Lung (tissue), 12 donors: ENCODE measurements around the gene TSSK6. TPM values are rescaled to one million over a fixed set of nuclear protein-coding genes. Genes with fewer than 3 reads are reported as not detected.

Experiments used
- ATAC-seq: fragments of 200-7000 bp; cut with Tn5 transposase; one replicate; pipeline ENCODE4 v1.9.1; 2020; ENCODE audit warnings: moderate number of reproducible peaks; ENCODE audit not compliant: insufficient read depth, low FRiP score
- DNase-seq, 3 donors: peaks; one replicate each; pipeline ENCODE4 v3.0.0-alpha.2; 2013 to 2017
- H3K27ac ChIP-seq, 2 donors: one replicate each; pipeline ENCODE4 v1.5.1; 2013; ENCODE audit warnings: mild to moderate bottlenecking in 2 of 2, moderate library complexity in 2 of 2, control low read depth in 1 of 2, inconsistent platforms in 1 of 2, low read depth in 1 of 2, low read length in 1 of 2
- H3K27me3 ChIP-seq, 3 donors: one replicate each; pipeline ENCODE4 v1.5.1; 2013; ENCODE audit warnings: low read length in 2 of 3; ENCODE audit not compliant: control insufficient read depth in 3 of 3, insufficient read depth in 3 of 3
- H3K36me3 ChIP-seq, 4 donors: one replicate each; pipeline ENCODE4 v1.5.1; 2013; ENCODE audit warnings: low read length in 4 of 4, mild to moderate bottlenecking in 1 of 4, moderate library complexity in 1 of 4; ENCODE audit not compliant: control insufficient read depth in 4 of 4, insufficient read depth in 4 of 4
- H3K4me1 ChIP-seq, 5 donors: one replicate each; pipeline ENCODE4 v1.5.1; 2013; ENCODE audit warnings: low read length in 5 of 5, mild to moderate bottlenecking in 2 of 5, moderate library complexity in 1 of 5; ENCODE audit not compliant: control insufficient read depth in 5 of 5, insufficient read depth in 5 of 5
- H3K4me3 ChIP-seq: one replicate; pipeline ENCODE4 v1.5.1; 2013; ENCODE audit warnings: mild to moderate bottlenecking, control low read depth, moderate library complexity
- H3K9ac ChIP-seq, 2 donors: one replicate each; pipeline ENCODE4 v1.5.1; 2013; ENCODE audit warnings: low read length in 2 of 2, control low read depth in 1 of 2; ENCODE audit not compliant: insufficient read depth in 1 of 2
- H3K9me3 ChIP-seq, 4 donors: one replicate each; pipeline ENCODE4 v1.5.1; 2013; ENCODE audit warnings: low read length in 3 of 4, mild to moderate bottlenecking in 1 of 4, moderate library complexity in 1 of 4; ENCODE audit not compliant: control insufficient read depth in 4 of 4, insufficient read depth in 3 of 4
- WGBS, 2 donors: extraction: QIAGEN DNeasy Blood & Tissue Kit; methylation state at CpG; one replicate each; pipeline ENCODE4 v1.1.7; 2013; 5-methylcytosine and 5-hydroxymethylcytosine counted together
- polyA plus RNA-seq, 2 donors: library from polyadenylated mRNA; stranded (reverse); fragments of 200-250 nt; gene quantifications; one replicate each; pipeline ENCODE4 v1.2.1, GENCODE V29; 2013
- total RNA-seq, 2 donors: library from RNA; depleted of rRNA in 1 of 2; stranded (reverse); fragments of >200 nt in 1 of 2; gene quantifications; one replicate each; pipeline ENCODE4 v1.2.1, GENCODE V29; 2014 to 2021
- TF ChIP-seq, protein P1 (sequence below): IDR thresholded peaks from 2 replicates; pipeline ENCODE4 v1.5.1; 2012; ENCODE audit warnings: mild to moderate bottlenecking; ENCODE audit errors: control extremely low read depth, extremely low read depth
- donor health status: control.
- donor health status: control.
- donor health status: Bipolar disorder and iron deficiency.
- donor health status: healthy.
- donor health status: DM: yes; HTN: yes; CAD: no.

The TSSK6 gene
- total and polyA plus RNA-seq, 4 donors = 0.89 to 3.1 (median 2.0) TPM

DNA sequence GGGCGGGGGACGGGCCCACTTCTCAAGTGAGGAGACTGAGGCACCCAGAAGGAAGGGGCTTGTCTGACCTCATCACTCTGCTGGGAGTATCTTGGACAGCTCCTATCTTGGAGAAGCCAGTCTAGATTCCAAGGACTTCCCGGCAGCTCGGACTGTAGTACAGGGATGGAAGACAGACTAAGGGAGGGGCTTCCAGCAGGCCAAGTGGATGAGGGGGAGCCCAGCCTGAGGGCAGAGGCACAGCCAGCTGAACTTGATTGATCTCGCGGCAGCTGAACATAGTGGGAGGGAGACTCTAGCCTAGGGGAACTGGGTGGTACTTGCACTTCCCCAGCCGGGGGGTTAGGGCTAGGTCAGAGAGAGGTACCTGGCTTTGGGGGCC is 23.4 kb upstream of the TSSK6 start:
- TF ChIP-seq, protein P1, sequence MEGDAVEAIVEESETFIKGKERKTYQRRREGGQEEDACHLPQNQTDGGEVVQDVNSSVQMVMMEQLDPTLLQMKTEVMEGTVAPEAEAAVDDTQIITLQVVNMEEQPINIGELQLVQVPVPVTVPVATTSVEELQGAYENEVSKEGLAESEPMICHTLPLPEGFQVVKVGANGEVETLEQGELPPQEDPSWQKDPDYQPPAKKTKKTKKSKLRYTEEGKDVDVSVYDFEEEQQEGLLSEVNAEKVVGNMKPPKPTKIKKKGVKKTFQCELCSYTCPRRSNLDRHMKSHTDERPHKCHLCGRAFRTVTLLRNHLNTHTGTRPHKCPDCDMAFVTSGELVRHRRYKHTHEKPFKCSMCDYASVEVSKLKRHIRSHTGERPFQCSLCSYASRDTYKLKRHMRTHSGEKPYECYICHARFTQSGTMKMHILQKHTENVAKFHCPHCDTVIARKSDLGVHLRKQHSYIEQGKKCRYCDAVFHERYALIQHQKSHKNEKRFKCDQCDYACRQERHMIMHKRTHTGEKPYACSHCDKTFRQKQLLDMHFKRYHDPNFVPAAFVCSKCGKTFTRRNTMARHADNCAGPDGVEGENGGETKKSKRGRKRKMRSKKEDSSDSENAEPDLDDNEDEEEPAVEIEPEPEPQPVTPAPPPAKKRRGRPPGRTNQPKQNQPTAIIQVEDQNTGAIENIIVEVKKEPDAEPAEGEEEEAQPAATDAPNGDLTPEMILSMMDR = no peak
- 23 to 35% methylated on average over 7 of the region's 7 CpGs for WGBS, 2 donors
- no peak overlapping the region for H3K9ac ChIP-seq
- peaks cover 6 to 47% (median 28%) of the 10 kb centered on the region in 3 donors for H3K27me3 ChIP-seq
- no peak for ATAC-seq
- H3K4me1 ChIP-seq = peaks cover 0 to 26% (median 3%) of the 10 kb centered on the region in 5 donors
- DNase-seq = no peak
- peaks cover 0 to 7% (median 0%) of the 10 kb centered on the region in 4 donors for H3K9me3 ChIP-seq
- H3K4me3 ChIP-seq = no peak overlapping the region
- H3K27ac ChIP-seq = no peak overlapping the region
- H3K36me3 ChIP-seq = peaks cover 0 to 1% (median 0%) of the 10 kb centered on the region in 4 donors

DNA sequence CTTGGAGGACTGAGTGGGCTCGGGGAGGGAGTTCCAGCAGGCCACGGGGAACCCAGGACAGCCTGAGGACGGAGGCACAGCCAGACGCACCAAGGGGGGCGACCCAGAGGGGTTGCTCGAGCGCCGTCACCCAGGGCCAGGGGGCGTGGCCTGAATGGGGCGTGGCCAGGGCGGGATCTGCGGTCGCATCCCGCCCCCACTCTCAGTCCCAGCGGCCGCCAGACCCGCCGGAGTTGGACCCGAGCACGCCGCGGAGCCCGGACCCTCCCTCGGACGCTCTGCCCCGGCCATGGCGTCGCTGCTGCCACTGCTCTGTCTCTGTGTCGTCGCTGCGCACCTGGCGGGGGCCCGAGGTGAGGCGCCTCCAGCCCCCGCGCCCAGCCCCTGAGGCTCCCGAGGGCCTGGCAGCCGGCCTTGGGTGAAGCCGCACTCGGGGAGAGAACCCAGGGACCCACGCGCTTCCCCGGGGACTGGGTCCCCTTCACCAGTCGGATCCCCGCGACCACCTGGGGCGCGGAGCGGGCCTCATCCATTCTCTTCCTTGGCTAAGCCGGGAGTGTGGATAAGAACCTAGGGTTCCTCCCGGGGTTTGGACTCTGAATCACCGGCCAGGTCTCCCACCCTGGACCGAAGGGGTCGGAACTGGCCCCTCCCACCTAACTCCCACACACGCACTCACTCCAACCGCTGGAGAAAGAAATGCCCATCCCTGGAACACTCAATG is 22.9 kb upstream of the TSSK6 start, which contains the start of gene CILP2:
TSS of gene CILP2 (plus strand) at position 205 of the 724 bp plus-strand sequence. CDS start at position 290, 85 bp downstream.
- TF ChIP-seq, protein P1 = no peak
- Histone ChIP-seq H3K9me3 (peaks cover 0 to 7% (median 0%) of the 10 kb centered on the region in 4 donors), H3K36me3 (peaks cover 0 to 1% (median 0%) of the 10 kb centered on the region in 4 donors), H3K9ac (no peak within 1 kb of the TSS), H3K27me3 (peaks cover 6 to 47% (median 28%) of the 10 kb centered on the region in 3 donors), H3K4me3 (no peak within 1 kb of the TSS), H3K4me1 (peaks cover 0 to 26% (median 3%) of the 10 kb centered on the region in 5 donors), H3K27ac (no peak within 1 kb of the TSS)
- no peak for ATAC-seq
- peak; percentile 54 to 65 (median 59) for DNase-seq
- 4 to 5% methylated on average over 52 to 56 of the region's 56 CpGs for WGBS, 2 donors

DNA sequence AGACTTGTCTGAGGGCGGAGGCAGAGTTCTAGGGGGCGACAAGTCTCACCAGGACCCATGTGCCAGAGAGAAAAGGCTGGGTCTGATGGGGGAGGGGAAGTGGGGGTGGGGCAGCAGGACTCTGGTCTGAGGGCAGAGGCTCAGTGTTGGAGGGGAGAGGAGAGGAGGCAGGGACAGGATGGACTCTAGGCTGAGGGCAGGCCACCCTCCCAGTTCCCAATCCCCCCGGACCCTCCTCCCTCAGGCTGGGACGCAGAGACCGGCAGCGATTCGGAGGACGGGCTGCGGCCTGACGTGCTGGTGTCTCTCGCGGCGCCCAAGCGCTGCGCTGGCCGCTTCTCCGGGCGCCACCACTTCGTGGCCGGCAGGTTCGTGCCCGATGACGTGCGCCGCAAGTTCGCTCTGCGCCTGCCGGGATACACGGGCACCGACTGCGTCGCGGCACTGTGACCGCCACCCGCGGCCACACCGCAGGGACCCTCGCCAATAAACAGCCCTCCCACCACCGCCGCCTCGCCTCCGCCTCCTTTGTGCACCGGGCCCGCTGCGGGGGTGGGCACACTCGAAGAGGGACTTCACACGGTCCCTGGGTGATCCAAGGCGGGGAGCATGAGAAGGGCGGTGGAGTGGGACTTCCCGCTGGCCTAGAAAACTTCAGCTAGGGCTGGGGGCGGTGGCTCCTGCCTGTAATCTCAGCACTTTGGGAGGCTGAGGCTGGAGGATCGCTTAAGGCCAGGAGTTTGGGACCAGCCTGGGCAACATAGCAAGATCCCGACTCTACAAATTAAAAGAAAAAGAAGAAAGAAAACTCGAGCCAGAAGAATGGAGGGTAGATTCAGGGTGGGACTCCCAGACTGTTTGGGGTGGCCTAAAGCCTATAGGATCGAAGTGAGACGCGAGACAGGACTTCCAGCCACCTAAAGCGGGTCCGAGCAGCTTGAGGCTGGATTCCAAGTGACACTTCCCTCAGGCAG is 22.0 kb upstream of the TSSK6 start:
- peaks cover 0 to 28% (median 6%) of the 10 kb centered on the region in 5 donors for H3K4me1 ChIP-seq
- WGBS, 2 donors = 30 to 46% methylated on average over 48 to 59 of the region's 59 CpGs
- peaks cover 0 to 1% (median 0%) of the 10 kb centered on the region in 4 donors for H3K36me3 ChIP-seq
- H3K4me3 ChIP-seq = no peak overlapping the region
- no peak overlapping the region for H3K27ac ChIP-seq
- DNase-seq (no peak), ATAC-seq (no peak)
- H3K27me3 ChIP-seq = peaks cover 6 to 47% (median 26%) of the 10 kb centered on the region in 3 donors
- peaks cover 0 to 7% (median 0%) of the 10 kb centered on the region in 4 donors for H3K9me3 ChIP-seq
- H3K9ac ChIP-seq = no peak overlapping the region
- TF ChIP-seq, protein P1 = no peak
